ENCODE measurements around the gene TLCD5.

- TF ChIP-seq, protein P1, sequence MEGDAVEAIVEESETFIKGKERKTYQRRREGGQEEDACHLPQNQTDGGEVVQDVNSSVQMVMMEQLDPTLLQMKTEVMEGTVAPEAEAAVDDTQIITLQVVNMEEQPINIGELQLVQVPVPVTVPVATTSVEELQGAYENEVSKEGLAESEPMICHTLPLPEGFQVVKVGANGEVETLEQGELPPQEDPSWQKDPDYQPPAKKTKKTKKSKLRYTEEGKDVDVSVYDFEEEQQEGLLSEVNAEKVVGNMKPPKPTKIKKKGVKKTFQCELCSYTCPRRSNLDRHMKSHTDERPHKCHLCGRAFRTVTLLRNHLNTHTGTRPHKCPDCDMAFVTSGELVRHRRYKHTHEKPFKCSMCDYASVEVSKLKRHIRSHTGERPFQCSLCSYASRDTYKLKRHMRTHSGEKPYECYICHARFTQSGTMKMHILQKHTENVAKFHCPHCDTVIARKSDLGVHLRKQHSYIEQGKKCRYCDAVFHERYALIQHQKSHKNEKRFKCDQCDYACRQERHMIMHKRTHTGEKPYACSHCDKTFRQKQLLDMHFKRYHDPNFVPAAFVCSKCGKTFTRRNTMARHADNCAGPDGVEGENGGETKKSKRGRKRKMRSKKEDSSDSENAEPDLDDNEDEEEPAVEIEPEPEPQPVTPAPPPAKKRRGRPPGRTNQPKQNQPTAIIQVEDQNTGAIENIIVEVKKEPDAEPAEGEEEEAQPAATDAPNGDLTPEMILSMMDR (tag by site-specific recombination; IDR thresholded peaks at IDR 0.05): no peak
- TF ChIP-seq ZNF138 (tag by site-specific recombination; IDR thresholded peaks at IDR 0.05; ENCODE audit: borderline replicate concordance) (no peak), YY2 (tag by site-specific recombination; IDR thresholded peaks at IDR 0.05) (no peak), ZNF776 (tag by site-specific recombination; IDR thresholded peaks at IDR 0.05; ENCODE audit: borderline replicate concordance) (no peak), ZNF354C (tag by site-specific recombination; IDR thresholded peaks at IDR 0.05; ENCODE audit: borderline replicate concordance, low read depth) (no peak), ZNF10 (tag by site-specific recombination; IDR thresholded peaks at IDR 0.05) (no peak), ZNF530 (tag by site-specific recombination; IDR thresholded peaks at IDR 0.05; ENCODE audit: low read depth) (no peak), ZNF274 (IDR thresholded peaks at IDR 0.05; ENCODE audit: low read length) (no peak), ZNF274 (tag by site-specific recombination; IDR thresholded peaks at IDR 0.05; ENCODE audit: borderline replicate concordance) (no peak), ZNF239 (tag by site-specific recombination; IDR thresholded peaks at IDR 0.05) (no peak), REST (tag by site-specific recombination; IDR thresholded peaks at IDR 0.05) (no peak)
- TF ChIP-seq, protein P2, sequence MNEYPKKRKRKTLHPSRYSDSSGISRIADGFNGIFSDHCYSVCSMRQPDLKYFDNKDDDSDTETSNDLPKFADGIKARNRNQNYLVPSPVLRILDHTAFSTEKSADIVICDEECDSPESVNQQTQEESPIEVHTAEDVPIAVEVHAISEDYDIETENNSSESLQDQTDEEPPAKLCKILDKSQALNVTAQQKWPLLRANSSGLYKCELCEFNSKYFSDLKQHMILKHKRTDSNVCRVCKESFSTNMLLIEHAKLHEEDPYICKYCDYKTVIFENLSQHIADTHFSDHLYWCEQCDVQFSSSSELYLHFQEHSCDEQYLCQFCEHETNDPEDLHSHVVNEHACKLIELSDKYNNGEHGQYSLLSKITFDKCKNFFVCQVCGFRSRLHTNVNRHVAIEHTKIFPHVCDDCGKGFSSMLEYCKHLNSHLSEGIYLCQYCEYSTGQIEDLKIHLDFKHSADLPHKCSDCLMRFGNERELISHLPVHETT (tag by site-specific recombination; IDR thresholded peaks at IDR 0.05): no peak
Measured at GRCh38 chr11:120346233-120346632, 21.1 kb downstream of the TLCD5 start.

Measured in HEK293 (cell line).